Left lung (tissue), 10 donors: ENCODE data around the gene C1QTNF9B. TPM values are rescaled to one million over a fixed set of nuclear protein-coding genes. Genes with fewer than 3 reads are reported as not detected.

Source experiments
- ATAC-seq: fragments of 200-7000 bp; cut with Tn5 transposase; one replicate; pipeline ENCODE4 v1.9.1; 2020; ENCODE audit warnings: moderate library complexity
- DNase-seq, 4 donors: peaks; one replicate each; pipeline ENCODE4 v3.0.0-alpha.2; 2013 to 2020
- H3K27ac ChIP-seq, 2 donors: fragments of 200-600 bp; sonication (generic) in 1 of 2; one replicate each; pipeline versions ENCODE4 v1.5.0 to v1.8.0; 2020 to 2021
- H3K27me3 ChIP-seq, 2 donors: fragments of 200-600 bp; sonication (generic) in 1 of 2; one replicate each; pipeline versions ENCODE4 v1.5.0 to v1.8.0; 2020 to 2021
- H3K36me3 ChIP-seq, 2 donors: fragments of 200-600 bp; sonication (generic) in 1 of 2; one replicate each; pipeline versions ENCODE4 v1.5.0 to v1.8.0; 2020 to 2021
- H3K4me1 ChIP-seq, 2 donors: fragments of 200-600 bp; one replicate each; pipeline ENCODE4 v1.8.0; 2021
- H3K4me3 ChIP-seq, 2 donors: fragments of 200-600 bp; sonication (generic) in 1 of 2; one replicate each; pipeline versions ENCODE4 v1.5.0 to v1.8.0; 2020 to 2021; ENCODE audit warnings: mild to moderate bottlenecking in 1 of 2
- H3K9me3 ChIP-seq, 2 donors: fragments of 200-600 bp; sonication (generic) in 1 of 2; one replicate each; pipeline versions ENCODE4 v1.5.0 to v1.8.0; 2020 to 2021
- intact Hi-C, 2 donors: fragments of 100-400 bp; cut with DNase I; formaldehyde crosslinking; loops; one replicate each; pipeline versions ENCODE4 v1.11.2 to v1.14.2; 2022
- polyA plus RNA-seq, 6 donors: library from polyadenylated mRNA; unstranded; fragments of 120-200 nt; gene quantifications; one replicate each; pipeline ENCODE4 v1.2.1, GENCODE V29; 2013; ENCODE audit not compliant: insufficient read length in 6 of 6
- total RNA-seq, 2 donors: library from RNA; stranded (reverse); fragmentation: NEBNext Ultra II Directional; extraction: Animal tissue kit (Norgen Biotek cat#: 25700); gene quantifications; one replicate each; pipeline ENCODE4 v1.2.1, GENCODE V29; 2021
- TF ChIP-seq, protein P1 (sequence below), 2 donors: fragments of 200-600 bp; sonication (generic) in 1 of 2; IDR thresholded peaks; one replicate each; pipeline versions ENCODE4 v1.5.0 to v1.8.0; 2021; ENCODE audit warnings: antibody characterized with exemption in 2 of 2
- donor health status: DM: no; HTN: yes; CAD: no.
- donor health status: DM: no; HTN: no; CAD: no.

C1QTNF9B gene
- total and polyA plus RNA-seq, 8 donors, result 0.34 to 1.6 (median 1.1) TPM; not detected in 1

DNA sequence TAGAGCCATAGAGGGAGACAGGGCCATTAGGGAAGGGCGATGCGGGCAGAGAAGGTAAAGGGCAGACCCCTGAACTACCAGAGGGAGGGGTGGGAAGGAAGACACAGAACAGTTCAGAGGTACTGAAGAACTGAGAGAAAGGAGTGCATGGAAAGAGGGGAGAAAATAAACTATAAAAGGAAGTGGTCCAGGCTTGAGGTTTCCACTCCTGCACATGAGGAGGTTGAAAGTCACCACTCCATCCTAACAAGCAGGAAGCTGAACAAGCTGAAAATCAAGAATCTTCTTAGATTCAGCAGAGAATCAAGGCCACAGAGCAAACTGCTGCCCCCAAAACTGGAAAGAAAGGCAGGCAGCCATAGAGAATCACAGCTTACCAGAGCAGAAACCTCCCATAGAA lies 53.2 kb downstream of the C1QTNF9B start:
- no peaks in the 10 kb centered on the region for H3K9me3 ChIP-seq
- TF ChIP-seq, protein P1, sequence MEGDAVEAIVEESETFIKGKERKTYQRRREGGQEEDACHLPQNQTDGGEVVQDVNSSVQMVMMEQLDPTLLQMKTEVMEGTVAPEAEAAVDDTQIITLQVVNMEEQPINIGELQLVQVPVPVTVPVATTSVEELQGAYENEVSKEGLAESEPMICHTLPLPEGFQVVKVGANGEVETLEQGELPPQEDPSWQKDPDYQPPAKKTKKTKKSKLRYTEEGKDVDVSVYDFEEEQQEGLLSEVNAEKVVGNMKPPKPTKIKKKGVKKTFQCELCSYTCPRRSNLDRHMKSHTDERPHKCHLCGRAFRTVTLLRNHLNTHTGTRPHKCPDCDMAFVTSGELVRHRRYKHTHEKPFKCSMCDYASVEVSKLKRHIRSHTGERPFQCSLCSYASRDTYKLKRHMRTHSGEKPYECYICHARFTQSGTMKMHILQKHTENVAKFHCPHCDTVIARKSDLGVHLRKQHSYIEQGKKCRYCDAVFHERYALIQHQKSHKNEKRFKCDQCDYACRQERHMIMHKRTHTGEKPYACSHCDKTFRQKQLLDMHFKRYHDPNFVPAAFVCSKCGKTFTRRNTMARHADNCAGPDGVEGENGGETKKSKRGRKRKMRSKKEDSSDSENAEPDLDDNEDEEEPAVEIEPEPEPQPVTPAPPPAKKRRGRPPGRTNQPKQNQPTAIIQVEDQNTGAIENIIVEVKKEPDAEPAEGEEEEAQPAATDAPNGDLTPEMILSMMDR (IDR thresholded peaks at IDR 0.05), result no peak
- no peak for ATAC-seq
- H3K27me3 ChIP-seq, result no peaks in the 10 kb centered on the region
- H3K36me3 ChIP-seq, result no peaks in the 10 kb centered on the region
- no peak for DNase-seq
- no peaks in the 10 kb centered on the region for H3K4me1 ChIP-seq
- no peak overlapping the region for H3K4me3 ChIP-seq
- intact Hi-C loops, result no loop called here
- H3K27ac ChIP-seq, result no peak overlapping the region

DNA sequence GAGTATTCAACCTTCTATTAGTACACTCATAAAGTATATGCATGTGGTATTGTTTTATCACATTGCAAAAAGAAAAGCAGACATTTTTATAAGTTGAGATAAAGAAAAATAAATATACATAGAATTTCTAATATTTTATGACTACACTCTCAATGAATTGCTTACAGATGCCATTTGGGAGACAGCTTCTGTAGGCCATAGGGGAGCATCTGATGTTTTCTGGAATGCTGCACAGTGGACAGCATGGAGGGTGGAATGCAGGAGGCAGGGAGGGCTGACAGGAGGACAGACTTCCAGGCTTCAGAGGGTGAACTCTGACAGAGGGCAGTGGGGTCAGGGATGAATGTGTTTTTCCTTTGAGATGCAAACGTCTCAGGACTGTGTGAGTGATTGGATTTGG lies 53.9 kb downstream of the C1QTNF9B start:
- Histone ChIP-seq H3K9me3 (no peaks in the 10 kb centered on the region), H3K36me3 (no peaks in the 10 kb centered on the region), H3K4me1 (no peaks in the 10 kb centered on the region), H3K4me3 (no peak overlapping the region), H3K27me3 (no peaks in the 10 kb centered on the region), H3K27ac (no peak overlapping the region)
- intact Hi-C loops, result no loop called here
- TF ChIP-seq, protein P1 (IDR thresholded peaks at IDR 0.05), result no peak
- DNase-seq, result no peak
- no peak for ATAC-seq

DNA sequence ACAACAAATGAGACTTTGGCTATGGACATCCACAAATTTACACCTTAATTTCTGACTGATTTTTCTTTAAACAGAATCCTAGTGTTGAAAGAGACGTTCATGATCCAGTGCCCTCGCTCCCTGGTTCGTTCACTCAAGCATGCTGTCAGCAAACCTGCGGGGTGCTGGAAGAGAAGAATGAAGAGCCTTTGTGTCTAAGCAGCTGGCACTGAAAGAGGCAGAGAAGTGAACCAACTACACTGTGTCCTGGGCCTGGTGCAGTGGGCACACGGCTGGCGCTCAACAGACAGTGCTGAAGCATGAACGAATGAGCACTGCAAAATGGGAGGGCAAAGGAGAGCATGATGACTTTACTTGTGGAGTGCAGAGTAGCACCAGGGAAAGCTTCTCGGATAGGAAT lies 54.9 kb downstream of the C1QTNF9B start:
- H3K9me3 ChIP-seq, result no peaks in the 10 kb centered on the region
- DNase-seq, result no peak
- H3K4me3 ChIP-seq, result no peak overlapping the region
- no peaks in the 10 kb centered on the region for H3K27me3 ChIP-seq
- no peak overlapping the region for H3K27ac ChIP-seq
- intact Hi-C loops, result no loop called here
- ATAC-seq, result no peak
- TF ChIP-seq, protein P1 (IDR thresholded peaks at IDR 0.05), result no peak
- H3K36me3 ChIP-seq, result peaks cover 0 to 2% of the 10 kb centered on the region in 2 donors
- H3K4me1 ChIP-seq, result no peaks in the 10 kb centered on the region

Other genes starting within 250 kb of the C1QTNF9B start
- gene MIPEP, start 8.1 kb downstream of the C1QTNF9B start, total RNA-seq, result 10 to 100 TPM; 23.1 to 26.2 TPM
- 10 to 100 TPM; 15.6 to 21.3 (median 16.7) TPM for gene MIPEP, start 8.1 kb downstream of the C1QTNF9B start, polyA plus RNA-seq